Measurements from ENCODE around the gene EEF1AKMT3.

Gene EEF1AKMT3

DNA sequence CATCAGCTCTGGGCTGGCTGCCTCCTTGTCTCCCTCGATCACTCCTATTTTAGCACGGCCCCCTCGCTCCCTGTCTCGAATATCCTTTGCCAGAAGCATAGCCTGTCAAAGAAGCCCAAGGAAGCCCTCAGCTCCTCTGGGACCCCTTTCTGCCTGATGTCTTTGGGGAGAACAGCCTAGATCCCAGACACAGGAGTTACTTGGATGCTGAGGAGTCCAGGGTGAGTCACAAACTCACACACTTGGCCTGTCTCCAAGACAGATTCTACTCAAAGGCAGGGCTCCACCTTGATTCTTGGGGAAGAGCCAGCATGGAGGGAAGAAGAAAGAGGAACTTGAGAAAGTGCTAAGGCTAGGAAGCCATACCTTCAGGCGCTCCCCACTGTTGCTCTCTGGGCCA lies 38.0 kb downstream of the EEF1AKMT3 start:
- intact Hi-C loops (cut with DNase I; ENCODE audit: low total_unique reads), result no loop called here
- Histone ChIP-seq H3K4me3 (no peak overlapping the region), H3K36me3 (peaks cover 10 to 79% (median 50%) of the 10 kb centered on the region in 3 donors), H3K27me3 (no peaks in the 10 kb centered on the region), H3K4me1 (peaks cover 0 to 21% (median 13%) of the 10 kb centered on the region in 4 donors), H3K9me3 (no peaks in the 10 kb centered on the region), H3K27ac (no peak overlapping the region)
- no peak for DNase-seq
- TF ChIP-seq, protein P1, sequence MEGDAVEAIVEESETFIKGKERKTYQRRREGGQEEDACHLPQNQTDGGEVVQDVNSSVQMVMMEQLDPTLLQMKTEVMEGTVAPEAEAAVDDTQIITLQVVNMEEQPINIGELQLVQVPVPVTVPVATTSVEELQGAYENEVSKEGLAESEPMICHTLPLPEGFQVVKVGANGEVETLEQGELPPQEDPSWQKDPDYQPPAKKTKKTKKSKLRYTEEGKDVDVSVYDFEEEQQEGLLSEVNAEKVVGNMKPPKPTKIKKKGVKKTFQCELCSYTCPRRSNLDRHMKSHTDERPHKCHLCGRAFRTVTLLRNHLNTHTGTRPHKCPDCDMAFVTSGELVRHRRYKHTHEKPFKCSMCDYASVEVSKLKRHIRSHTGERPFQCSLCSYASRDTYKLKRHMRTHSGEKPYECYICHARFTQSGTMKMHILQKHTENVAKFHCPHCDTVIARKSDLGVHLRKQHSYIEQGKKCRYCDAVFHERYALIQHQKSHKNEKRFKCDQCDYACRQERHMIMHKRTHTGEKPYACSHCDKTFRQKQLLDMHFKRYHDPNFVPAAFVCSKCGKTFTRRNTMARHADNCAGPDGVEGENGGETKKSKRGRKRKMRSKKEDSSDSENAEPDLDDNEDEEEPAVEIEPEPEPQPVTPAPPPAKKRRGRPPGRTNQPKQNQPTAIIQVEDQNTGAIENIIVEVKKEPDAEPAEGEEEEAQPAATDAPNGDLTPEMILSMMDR (IDR thresholded peaks at IDR 0.05), result no peak

DNA sequence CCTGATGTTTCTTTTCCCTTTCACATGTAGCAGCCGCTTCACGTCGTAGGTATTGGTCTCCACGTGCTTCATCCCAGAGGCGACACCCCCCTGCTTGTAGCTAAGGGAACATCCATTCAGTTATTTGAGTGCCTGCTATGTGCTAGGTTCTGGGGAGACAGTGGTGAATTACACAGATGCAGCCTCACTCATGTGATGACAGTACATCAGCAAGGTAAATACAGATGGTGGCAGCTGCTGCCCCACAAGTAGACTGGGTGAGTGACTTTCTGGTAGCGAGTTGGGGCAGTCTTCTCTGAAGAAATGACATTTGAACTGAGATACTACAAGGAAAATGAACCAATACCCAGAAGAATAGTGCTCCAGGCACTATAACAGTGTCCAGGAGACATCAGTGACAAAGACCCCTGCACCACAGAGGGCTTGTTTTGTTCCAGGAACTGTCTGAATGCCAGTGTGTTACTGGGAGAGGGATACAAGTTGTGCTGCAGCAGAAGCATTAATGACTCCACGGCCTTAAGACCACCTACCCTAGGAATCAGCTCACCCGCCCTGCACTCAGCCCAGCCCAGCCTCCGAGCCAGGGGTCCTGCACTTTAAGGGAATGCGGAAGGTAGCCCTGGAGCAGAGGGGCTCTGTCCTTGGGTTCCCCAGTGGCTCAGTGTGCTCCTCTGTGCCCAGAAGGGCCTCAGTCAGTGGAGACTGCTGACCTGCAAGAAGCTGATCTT lies 38.8 kb downstream of the EEF1AKMT3 start:
- intact Hi-C loops (cut with DNase I; ENCODE audit: low total_unique reads), result no loop called here
- H3K9me3 ChIP-seq, result no peaks in the 10 kb centered on the region
- H3K27ac ChIP-seq, result no peak overlapping the region
- H3K36me3 ChIP-seq, result peaks cover 10 to 74% (median 48%) of the 10 kb centered on the region in 3 donors
- no peaks in the 10 kb centered on the region for H3K27me3 ChIP-seq
- H3K4me3 ChIP-seq, result no peak overlapping the region
- DNase-seq, result peak in 1 of 2 donors; percentile 31
- peaks cover 0 to 29% (median 15%) of the 10 kb centered on the region in 4 donors for H3K4me1 ChIP-seq
- TF ChIP-seq, protein P1 (IDR thresholded peaks at IDR 0.05), result no peak

DNA sequence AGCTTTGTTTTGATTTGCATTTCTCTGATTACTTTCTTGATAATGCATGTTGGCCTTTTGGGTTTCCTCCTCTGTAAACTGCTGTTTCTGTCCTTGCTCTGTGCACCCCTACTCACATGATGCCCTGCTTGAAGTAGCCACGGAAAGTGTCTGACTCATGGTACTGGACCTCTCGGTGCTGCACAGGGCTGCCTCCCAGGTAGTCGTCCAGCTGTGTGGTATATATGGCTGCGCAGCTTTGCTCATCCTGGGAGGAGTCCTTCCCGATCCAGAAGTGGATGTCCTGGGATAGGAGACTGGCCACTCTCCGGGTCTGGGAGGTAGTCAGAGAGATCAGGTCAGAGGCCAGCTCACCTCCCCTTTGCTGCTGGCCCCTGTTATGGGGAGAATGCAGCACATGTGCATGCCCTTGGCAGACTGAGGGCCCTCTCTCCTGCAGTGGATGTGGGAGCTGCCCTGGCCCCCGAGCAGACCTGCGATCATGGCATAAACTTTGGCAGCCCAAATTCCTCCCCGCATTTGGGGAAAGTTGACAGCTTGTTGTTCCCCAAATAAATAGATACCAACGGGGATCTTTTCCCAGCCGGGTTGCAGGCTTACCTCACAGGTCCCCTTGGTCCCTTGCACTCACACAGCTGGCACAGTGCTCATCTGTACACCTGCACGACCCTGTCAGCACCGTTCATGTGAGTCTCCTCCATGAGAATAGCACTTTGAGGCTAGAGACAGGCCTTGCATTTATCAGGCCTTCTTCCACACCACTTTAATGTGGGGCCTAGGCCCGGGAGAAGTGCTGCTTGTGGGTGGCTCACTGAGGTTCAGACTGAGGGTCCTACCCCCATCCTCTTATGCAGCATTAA lies 40.9 kb downstream of the EEF1AKMT3 start:
- Histone ChIP-seq H3K4me3 (no peak overlapping the region), H3K4me1 (peaks cover 0 to 46% (median 29%) of the 10 kb centered on the region in 4 donors), H3K27ac (no peak overlapping the region), H3K36me3 (peaks cover 10 to 54% (median 29%) of the 10 kb centered on the region in 3 donors), H3K9me3 (no peaks in the 10 kb centered on the region), H3K27me3 (no peaks in the 10 kb centered on the region)
- peak in 1 of 2 donors; percentile 60 for DNase-seq
- TF ChIP-seq, protein P1 (IDR thresholded peaks at IDR 0.05), result no peak
- intact Hi-C loops (cut with DNase I; ENCODE audit: low total_unique reads), result no loop called here

DNA sequence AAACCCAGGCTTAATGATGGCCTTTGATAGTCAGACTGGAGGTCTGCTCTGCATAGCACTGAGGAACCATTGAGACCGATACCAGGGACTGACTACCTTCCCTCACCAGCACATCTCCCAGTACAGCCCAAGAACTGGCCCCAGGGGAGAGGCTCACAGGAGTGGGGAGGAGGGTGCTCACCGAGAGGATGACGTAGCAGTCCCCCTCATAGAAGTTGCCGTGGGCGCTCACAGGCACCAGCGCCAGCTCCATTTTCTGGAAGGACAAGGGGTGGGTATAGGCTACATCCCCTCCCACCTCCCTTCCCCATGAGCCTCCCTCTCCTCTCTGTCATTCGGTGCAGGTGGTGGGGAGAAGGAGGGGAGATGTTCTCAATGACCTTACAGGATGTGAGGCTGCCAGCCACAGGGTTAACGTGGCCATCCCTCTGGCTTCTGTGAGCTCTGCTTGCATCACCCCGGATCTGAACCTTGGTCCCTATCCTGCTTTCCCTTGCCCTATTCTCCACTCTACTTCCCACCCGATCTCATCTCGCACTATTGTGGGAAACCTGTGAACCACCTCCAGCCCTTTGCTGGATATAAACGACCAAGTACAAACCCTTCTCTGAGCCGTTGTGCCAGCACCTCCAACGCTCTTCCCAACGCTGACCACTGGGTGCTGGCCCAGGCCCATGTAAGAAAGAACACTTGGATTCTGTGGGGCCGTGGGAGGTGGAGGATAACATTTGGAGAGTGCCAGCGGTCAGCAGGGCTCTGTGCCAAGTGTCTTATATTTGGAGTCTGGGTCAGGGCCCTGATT lies 41.8 kb downstream of the EEF1AKMT3 start:
- Histone ChIP-seq H3K4me1 (peaks cover 0 to 46% (median 29%) of the 10 kb centered on the region in 4 donors), H3K27ac (peak overlapping the region; percentile 2 to 29), H3K36me3 (peaks cover 13 to 54% (median 29%) of the 10 kb centered on the region in 3 donors), H3K27me3 (no peaks in the 10 kb centered on the region), H3K4me3 (no peak overlapping the region), H3K9me3 (no peaks in the 10 kb centered on the region)
- peak in 1 of 2 donors; percentile 72 for DNase-seq
- intact Hi-C loops (cut with DNase I; ENCODE audit: low total_unique reads), result no loop called here
- TF ChIP-seq, protein P1 (IDR thresholded peaks at IDR 0.05), result peak; percentile 15 to 26
